ENCODE data around the gene AGMO. TPM values are rescaled to one million over a fixed set of nuclear protein-coding genes. Genes with fewer than 3 reads are reported as not detected.

Gene AGMO
- total RNA-seq, 1 experiment from 2014 or later, result 0.77 TPM

GRCh38 chr7:15166620-15167019 lies 395.2 kb downstream of the AGMO start (continued):
- TF ChIP-seq HMGXB4 (CRISPR knock-in tag; IDR thresholded peaks at IDR 0.05), result no peak
- TF ChIP-seq MAX (CRISPR knock-in tag; IDR thresholded peaks at IDR 0.05), result no peak
- no peak for TF ChIP-seq USF1 (CRISPR knock-in tag; IDR thresholded peaks at IDR 0.05)
- TF ChIP-seq ZNF219 (CRISPR knock-in tag; IDR thresholded peaks at IDR 0.05; ENCODE audit: borderline replicate concordance), result no peak

GRCh38 chr7:15159261-15159660 lies 402.6 kb downstream of the AGMO start:
- DNase-seq (ENCODE audit: low spot score), result no peak

More at GRCh38 chr7:15159261-15159660, 402.6 kb downstream of the AGMO start:
- Mint-ChIP-seq H3K27ac (no peak overlapping the region), H3K4me3 (no peak overlapping the region), H3K4me1 (peaks cover 16% of the 10 kb centered on the region), H3K9me3 (peaks cover 6% of the 10 kb centered on the region; the same call in 1 of the 2 replicates), H3K36me3 (no peaks in the 10 kb centered on the region), H3K27me3 (ENCODE audit: low read depth) (no peaks in the 10 kb centered on the region)
- ChIA-PET POLR2A (no interaction called here), CTCF (no interaction called here)
- no peak for ATAC-seq
- TF ChIP-seq GTF2I (CRISPR knock-in tag; conservative IDR thresholded peaks at IDR 0.05) (no peak), ZNF281 (CRISPR knock-in tag; IDR thresholded peaks at IDR 0.05) (no peak), STAT6 (CRISPR knock-in tag; conservative IDR thresholded peaks at IDR 0.05; ENCODE audit: low read depth) (no peak), TP53 (CRISPR knock-in tag; IDR thresholded peaks at IDR 0.05) (no peak), MYBL2 (CRISPR knock-in tag; IDR thresholded peaks at IDR 0.05) (no peak), ZBTB21 (CRISPR knock-in tag; IDR thresholded peaks at IDR 0.05; ENCODE audit: borderline replicate concordance) (no peak), SP1 (CRISPR knock-in tag; conservative IDR thresholded peaks at IDR 0.05) (no peak), TEAD4 (CRISPR knock-in tag; IDR thresholded peaks at IDR 0.05) (no peak), GRHL2 (CRISPR knock-in tag; IDR thresholded peaks at IDR 0.05; ENCODE audit: insufficient replicate concordance, severe bottlenecking) (no peak), NR1H2 (CRISPR knock-in tag; IDR thresholded peaks at IDR 0.05) (no peak), ETV6 (CRISPR knock-in tag; IDR thresholded peaks at IDR 0.05) (no peak), TCF7 (CRISPR knock-in tag; IDR thresholded peaks at IDR 0.05; ENCODE audit: low read depth) (no peak), ZBTB43 (CRISPR knock-in tag; IDR thresholded peaks at IDR 0.05) (no peak), USF1 (CRISPR knock-in tag; IDR thresholded peaks at IDR 0.05) (no peak), ATF2 (CRISPR knock-in tag; IDR thresholded peaks at IDR 0.05; ENCODE audit: borderline replicate concordance, low read depth) (no peak), JUN (CRISPR knock-in tag; IDR thresholded peaks at IDR 0.05) (no peak)
